SU-DHL-6 (cell line): ENCODE results near the gene RCC1.

Experiments used
- H2AFZ ChIP-seq: fragments of 200-600 bp; sonication (generic); 2 replicates; pipeline ENCODE4 v1.6.1; 2014; ENCODE audit warnings: low read depth, mild to moderate bottlenecking, moderate library complexity, mixed read lengths, antibody characterized with exemption, low read length; ENCODE audit not compliant: severe bottlenecking
- H3F3A ChIP-seq: fragments of 200-600 bp; shearing (Covaris generic); 2 replicates; pipeline ENCODE4 v1.6.0; 2016; ENCODE audit warnings: antibody characterized with exemption, mild to moderate bottlenecking; ENCODE audit not compliant: insufficient read depth
- H3K27ac ChIP-seq: fragments of 200-600 bp; sonication (generic); 2 replicates; pipeline ENCODE4 v1.5.1; 2016; ENCODE audit warnings: low read depth, mild to moderate bottlenecking, low read length, moderate library complexity, mixed read lengths
- H3K27me3 ChIP-seq: fragments of 200-600 bp; sonication (generic), shearing (Covaris generic); 2 replicates; pipeline ENCODE4 v1.6.0; 2014; ENCODE audit warnings: mild to moderate bottlenecking, low read length
- H3K36me3 ChIP-seq: fragments of 200-600 bp; sonication (generic); 2 replicates; pipeline ENCODE4 v1.6.1; 2014; ENCODE audit warnings: mild to moderate bottlenecking, low read length, mixed read lengths
- H3K4me2 ChIP-seq: fragments of 300-600, 200-600 bp; shearing (Covaris generic), sonication (generic); 2 replicates; pipeline ENCODE4 v1.6.0; 2014; ENCODE audit warnings: low read length, low read depth, mild to moderate bottlenecking; ENCODE audit not compliant: poor library complexity, severe bottlenecking
- H3K4me3 ChIP-seq: fragments of 200-600 bp; sonication (generic); 2 replicates; pipeline ENCODE4 v1.5.1; 2014; ENCODE audit warnings: antibody characterized with exemption, low read length, mild to moderate bottlenecking, mixed read lengths; ENCODE audit not compliant: insufficient read depth, poor library complexity, severe bottlenecking
- H3K79me2 ChIP-seq: fragments of 200-600 bp; sonication (generic); 2 replicates; pipeline ENCODE4 v1.6.1; 2014; ENCODE audit warnings: mild to moderate bottlenecking, low read length, moderate library complexity; ENCODE audit not compliant: insufficient read depth
- H3K9ac ChIP-seq: fragments of 200-600 bp; sonication (generic); 2 replicates; pipeline ENCODE4 v1.7.0; 2014; ENCODE audit warnings: mild to moderate bottlenecking, low read length
- H3K9me2 ChIP-seq: fragments of 200-600 bp; sonication (generic); replicated peaks from 2 replicates; pipeline ENCODE4 v1.6.1; 2014; ENCODE audit warnings: low read length; ENCODE audit not compliant: insufficient read depth
- H3K9me3 ChIP-seq: fragments of 200-600 bp; sonication (generic); 2 replicates; pipeline ENCODE4 v1.6.1; 2014; ENCODE audit warnings: low read length, mixed read lengths; ENCODE audit not compliant: insufficient read depth
- H4K20me1 ChIP-seq: fragments of 200-600 bp; sonication (generic); 2 replicates; pipeline ENCODE4 v1.6.1; 2014; ENCODE audit warnings: low read depth, mild to moderate bottlenecking, antibody characterized with exemption, low read length, moderate library complexity, mixed read lengths
- EZH2phosphoT487 ChIP-seq: fragments of 200-600 bp; sonication (generic), shearing (Covaris generic); conservative IDR thresholded peaks from 2 replicates; pipeline ENCODE4 v1.6.1; 2018; ENCODE audit warnings: mild to moderate bottlenecking, antibody characterized with exemption, low read length, moderate library complexity, mixed read lengths
- TF ChIP-seq, protein P1 (sequence below): fragments of 200-600 bp; sonication (generic); IDR thresholded peaks from one replicate; pipeline ENCODE4 v1.5.1; 2017; ENCODE audit warnings: antibody characterized with exemption, mild to moderate bottlenecking, low read length, moderate library complexity; ENCODE audit not compliant: insufficient read depth, poor library complexity, severe bottlenecking

RCC1 gene

DNA sequence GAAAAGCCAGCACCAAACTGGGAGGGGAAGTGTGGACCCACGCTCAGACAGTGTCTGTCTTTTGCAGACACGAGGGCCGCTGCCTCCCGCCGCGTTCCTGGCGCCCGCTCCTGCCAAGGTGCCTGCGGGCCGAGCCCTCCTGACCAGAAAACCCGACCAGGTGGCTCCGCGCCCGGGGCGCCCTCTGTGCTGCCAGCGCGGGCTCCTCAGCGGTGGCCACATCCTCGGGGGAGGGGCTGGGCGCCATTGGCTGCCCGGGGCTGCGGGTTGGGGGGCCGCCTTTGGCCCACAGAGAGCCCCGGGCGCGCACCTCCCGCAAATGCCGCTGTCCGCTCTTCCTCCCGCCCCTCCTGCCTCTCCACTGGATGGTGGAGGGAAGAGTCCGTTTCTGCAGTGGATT, 24.6 kb downstream of the RCC1 start:
- H2AFZ ChIP-seq = no peak overlapping the region
- H4K20me1 ChIP-seq = no peaks in the 10 kb centered on the region
- TF ChIP-seq, protein P1, sequence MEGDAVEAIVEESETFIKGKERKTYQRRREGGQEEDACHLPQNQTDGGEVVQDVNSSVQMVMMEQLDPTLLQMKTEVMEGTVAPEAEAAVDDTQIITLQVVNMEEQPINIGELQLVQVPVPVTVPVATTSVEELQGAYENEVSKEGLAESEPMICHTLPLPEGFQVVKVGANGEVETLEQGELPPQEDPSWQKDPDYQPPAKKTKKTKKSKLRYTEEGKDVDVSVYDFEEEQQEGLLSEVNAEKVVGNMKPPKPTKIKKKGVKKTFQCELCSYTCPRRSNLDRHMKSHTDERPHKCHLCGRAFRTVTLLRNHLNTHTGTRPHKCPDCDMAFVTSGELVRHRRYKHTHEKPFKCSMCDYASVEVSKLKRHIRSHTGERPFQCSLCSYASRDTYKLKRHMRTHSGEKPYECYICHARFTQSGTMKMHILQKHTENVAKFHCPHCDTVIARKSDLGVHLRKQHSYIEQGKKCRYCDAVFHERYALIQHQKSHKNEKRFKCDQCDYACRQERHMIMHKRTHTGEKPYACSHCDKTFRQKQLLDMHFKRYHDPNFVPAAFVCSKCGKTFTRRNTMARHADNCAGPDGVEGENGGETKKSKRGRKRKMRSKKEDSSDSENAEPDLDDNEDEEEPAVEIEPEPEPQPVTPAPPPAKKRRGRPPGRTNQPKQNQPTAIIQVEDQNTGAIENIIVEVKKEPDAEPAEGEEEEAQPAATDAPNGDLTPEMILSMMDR = no peak
- TF ChIP-seq EZH2phosphoT487 = no peak
- no peak overlapping the region for H3K4me2 ChIP-seq
- peaks cover 39% of the 10 kb centered on the region for H3K79me2 ChIP-seq
- H3K4me3 ChIP-seq = no peak overlapping the region
- H3K9me2 ChIP-seq = no peaks in the 10 kb centered on the region
- no peaks in the 10 kb centered on the region for H3K9me3 ChIP-seq
- no peaks in the 10 kb centered on the region for H3F3A ChIP-seq
- H3K36me3 ChIP-seq = 0 out of 2 replicates have a peak, but pooled peaks cover 6% of the 10 kb centered on the region
- no peak overlapping the region for H3K9ac ChIP-seq
- H3K27me3 ChIP-seq = no peaks in the 10 kb centered on the region
- no peak overlapping the region for H3K27ac ChIP-seq

DNA sequence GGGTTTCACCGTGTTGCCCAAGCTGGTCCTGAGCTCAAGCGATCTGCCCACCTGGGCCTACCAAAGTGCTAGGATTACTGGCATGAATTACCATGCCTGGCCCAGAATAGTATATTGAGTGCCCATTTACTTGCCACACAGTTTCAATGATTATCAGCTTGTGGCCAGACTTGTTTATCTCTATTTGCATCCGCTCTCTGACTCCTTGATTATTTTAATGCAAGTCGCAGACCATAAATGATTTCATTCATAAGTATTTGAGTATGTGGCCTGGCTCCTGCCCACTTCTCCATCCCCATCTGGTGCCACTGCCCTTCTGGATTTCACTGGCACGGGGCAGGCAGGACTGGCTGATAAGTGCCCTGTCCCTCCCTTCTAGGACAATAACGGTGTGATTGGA, 28.8 kb downstream of the RCC1 start:
- Histone ChIP-seq H3K27ac (no peak overlapping the region), H3K4me3 (no peak overlapping the region), H3F3A (peaks cover 9% of the 10 kb centered on the region; the same call in 1 of the 2 replicates), H3K9me3 (no peaks in the 10 kb centered on the region), H3K9me2 (no peaks in the 10 kb centered on the region), H4K20me1 (no peaks in the 10 kb centered on the region), H3K36me3 (0 out of 2 replicates have a peak, but pooled peaks cover 5% of the 10 kb centered on the region), H3K9ac (no peak overlapping the region), H3K27me3 (no peaks in the 10 kb centered on the region), H2AFZ (no peak overlapping the region), H3K79me2 (peaks cover 5% of the 10 kb centered on the region; the same call in 1 of the 2 replicates), H3K4me2 (no peak overlapping the region)
- TF ChIP-seq, protein P1 = no peak
- no peak for TF ChIP-seq EZH2phosphoT487

DNA sequence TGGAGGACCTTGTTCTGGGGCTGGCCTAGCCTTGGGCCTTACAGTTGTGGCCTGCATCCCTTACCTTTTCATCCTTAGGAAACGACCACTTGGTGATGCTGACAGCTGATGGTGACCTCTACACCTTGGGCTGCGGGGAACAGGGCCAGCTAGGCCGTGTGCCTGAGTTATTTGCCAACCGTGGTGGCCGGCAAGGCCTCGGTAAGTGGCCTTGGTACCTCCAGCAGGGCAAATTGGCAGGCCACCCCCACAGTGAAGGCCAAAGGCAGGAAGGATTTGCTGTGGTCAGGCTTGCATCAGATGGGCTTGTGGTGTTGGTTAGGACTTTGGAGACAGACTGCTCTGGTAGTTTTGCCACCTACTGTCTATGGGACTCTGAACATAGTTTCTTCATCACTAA, 29.3 kb downstream of the RCC1 start:
- Histone ChIP-seq H3K4me2 (no peak overlapping the region), H4K20me1 (no peaks in the 10 kb centered on the region), H3F3A (peaks cover 9% of the 10 kb centered on the region; the same call in 1 of the 2 replicates), H3K4me3 (no peak overlapping the region), H2AFZ (no peak overlapping the region), H3K9ac (no peak overlapping the region), H3K9me2 (no peaks in the 10 kb centered on the region), H3K79me2 (0 out of 2 replicates have a peak, but pooled peaks cover under 1% of the 10 kb centered on the region), H3K27ac (no peak overlapping the region), H3K9me3 (no peaks in the 10 kb centered on the region), H3K27me3 (no peaks in the 10 kb centered on the region), H3K36me3 (0 out of 2 replicates have a peak, but pooled peaks cover 4% of the 10 kb centered on the region)
- TF ChIP-seq, protein P1 = no peak
- TF ChIP-seq EZH2phosphoT487 = no peak
